ENCODE results near the gene WNK2.
"Not testable (repeated sequence)": the region's sequence is repeated elsewhere in the genome, so short reads cannot be mapped to it uniquely, and the experiment has no call there.

WNK2 gene

GRCh38 chr9:93343663-93344062 is 159.7 kb downstream of the WNK2 start:
- no peak for DNase-seq

GRCh38 chr9:93345643-93346230 is 161.8 kb downstream of the WNK2 start:
- no peak for DNase-seq

- no peak for DNase-seq
These were observed 162.5 kb downstream of the WNK2 start for GRCh38 chr9:93346231-93347112.

GRCh38 chr9:93347371-93347975 is 163.5 kb downstream of the WNK2 start:
- DNase-seq: not testable (repeated sequence)

GRCh38 chr9:93353413-93354310 is 169.7 kb downstream of the WNK2 start:
- DNase-seq: not testable (repeated sequence)

GRCh38 chr9:93354451-93354850 is 170.5 kb downstream of the WNK2 start:
- DNase-seq: no peak

GRCh38 chr9:93355827-93356226 is 171.9 kb downstream of the WNK2 start:
- DNase-seq: no peak

- DNase-seq: no peak
These were observed 173.7 kb downstream of the WNK2 start for GRCh38 chr9:93357649-93358048.

GRCh38 chr9:93359907-93360306 is 176.0 kb downstream of the WNK2 start:
- DNase-seq: not testable (repeated sequence)

- DNase-seq: no peak
These were observed 178.1 kb downstream of the WNK2 start for GRCh38 chr9:93361995-93362394.

GRCh38 chr9:93364734-93365426 is 180.9 kb downstream of the WNK2 start:
- no peak for DNase-seq

GRCh38 chr9:93365427-93366118 is 181.6 kb downstream of the WNK2 start:
- DNase-seq: no peak

- DNase-seq: no peak
These were observed 182.1 kb downstream of the WNK2 start for GRCh38 chr9:93366119-93366447.

GRCh38 chr9:93366486-93366885 is 182.5 kb downstream of the WNK2 start:
- DNase-seq: not testable (repeated sequence)

- no peak for DNase-seq
These were observed 184.5 kb downstream of the WNK2 start for GRCh38 chr9:93368437-93368836.

GRCh38 chr9:93369686-93370085 is 185.7 kb downstream of the WNK2 start:
- no peak for DNase-seq
